ENCODE data around the gene TRIM62. TPM values are rescaled to one million over a fixed set of nuclear protein-coding genes. Genes with fewer than 3 reads are reported as not detected.

Gene TRIM62
- polyA plus RNA-seq, 1 donor (not counting 4 experiments of a cell fraction or from before 2014, with no cell fraction given) = 2.0 TPM

GRCh38 chr1:33096363-33097005 lies 85.4 kb downstream of the TRIM62 start:
- no peak for DNase-seq (ENCODE audit: low read depth, low spot score)
- Histone ChIP-seq H3K27ac (ENCODE audit: control insufficient read depth, insufficient read depth, low read length) (no peak overlapping the region), H3K4me3 (ENCODE audit: control insufficient read depth in 2 of 3, extremely low read depth in 1 of 3, insufficient read depth in 2 of 3, low read depth in 1 of 3, low read length in 3 of 3) (no peak overlapping the region), H3K27me3 (ENCODE audit: control insufficient read depth, extremely low read depth, insufficient read depth, low read length) (no peaks in the 10 kb centered on the region), H3K9me1 (ENCODE audit: control insufficient read depth, extremely low read depth, insufficient read depth, low read length) (no peaks in the 10 kb centered on the region), H4K20me1 (ENCODE audit: control insufficient read depth, extremely low read depth, insufficient read depth, low read length) (no peaks in the 10 kb centered on the region), H3K79me2 (ENCODE audit: control insufficient read depth, insufficient read depth, low read length) (no peaks in the 10 kb centered on the region), H2AFZ (ENCODE audit: control insufficient read depth, low read length) (no peak overlapping the region), H3K9ac (ENCODE audit: control insufficient read depth, extremely low read depth, insufficient read depth, low read length) (no peak overlapping the region), H3K4me2 (ENCODE audit: control insufficient read depth, extremely low read depth, insufficient read depth, low read depth, low read length) (no peak overlapping the region), H3K4me1 (ENCODE audit: control insufficient read depth, extremely low read depth, insufficient read depth, low read length) (peaks cover 35% of the 10 kb centered on the region), H3K36me3 (ENCODE audit: control insufficient read depth in 2 of 2, extremely low read depth in 1 of 2, insufficient read depth in 2 of 2, low read length in 2 of 2) (peaks cover 4 to 7% of the 10 kb centered on the region in 2 experiments), H3K9me3 (ENCODE audit: control insufficient read depth, low read depth, low read length) (no peaks in the 10 kb centered on the region)
- TF ChIP-seq CTCF (optimal IDR thresholded peaks at IDR 0.05 in 1 of 3, IDR thresholded peaks at IDR 0.05 in 1 of 3, conservative IDR thresholded peaks at IDR 0.05 in 1 of 3; ENCODE audit: extremely low read depth in 1 of 3, insufficient read depth in 2 of 3, low read length in 3 of 3) (no peak), EZH2 (IDR thresholded peaks at IDR 0.05; ENCODE audit: low read length) (no peak)
- no peak for FAIRE-seq
- dilution Hi-C loops (cut with MboI; ENCODE audit: extremely low pct_ligation_motif_present, low sequenced_read_pairs) = no loop called here

Other genes with a start within 250 kb of the TRIM62 start
- 31.8 to 48.3 TPM (median 33.5 TPM) in 3 replicates for gene RNF19B, start 217.2 kb downstream of the TRIM62 start, polyA plus RNA-seq
- 193 to 258 TPM (median 256 TPM) in 3 replicates for gene AK2, start 145.2 kb downstream of the TRIM62 start, polyA plus RNA-seq
- 5.9 to 9.1 TPM (median 6.7 TPM) in 3 replicates for gene AZIN2, start 100.9 kb downstream of the TRIM62 start, polyA plus RNA-seq
- 2.2 to 3.1 TPM (median 2.3 TPM) in 3 replicates for gene ZNF362, start 74.4 kb upstream of the TRIM62 start, polyA plus RNA-seq
- gene A3GALT2, start 139.1 kb upstream of the TRIM62 start, polyA plus RNA-seq = not detected in 3 replicates
- gene PHC2, start 249.1 kb upstream of the TRIM62 start, polyA plus RNA-seq = 34.7 to 101 TPM (median 51.7 TPM) in 3 replicates